ENCODE measurements around the gene DNAJB1.
A peak's percentile ranks its signal among the peaks of the same experiment; 100 is the strongest.

DNAJB1 gene

DNA sequence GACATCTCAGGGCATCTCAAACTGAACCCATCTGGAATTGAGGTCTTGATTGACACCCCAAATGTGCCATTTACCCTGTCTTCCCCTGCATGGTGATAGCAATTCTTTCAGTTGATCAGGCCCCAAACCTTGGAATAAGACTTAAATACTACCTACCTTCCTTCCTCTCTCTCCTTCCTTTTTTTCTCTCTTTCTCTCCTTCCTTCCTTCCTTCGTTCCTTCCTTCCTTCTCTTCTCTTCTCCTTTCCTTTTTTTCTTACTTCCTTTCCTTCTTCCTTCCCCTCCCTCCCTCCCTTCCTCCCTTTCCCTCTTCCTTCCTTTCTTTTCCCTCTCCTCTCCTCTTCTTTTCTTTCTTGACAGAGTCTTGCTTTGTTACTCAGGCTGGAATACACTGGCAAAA lies 14.9 kb downstream of the DNAJB1 start:
- no peak overlapping the region for H3K4me3 ChIP-seq (ENCODE audit: control insufficient read depth, low read depth, low read length)
- TF ChIP-seq, protein P1, sequence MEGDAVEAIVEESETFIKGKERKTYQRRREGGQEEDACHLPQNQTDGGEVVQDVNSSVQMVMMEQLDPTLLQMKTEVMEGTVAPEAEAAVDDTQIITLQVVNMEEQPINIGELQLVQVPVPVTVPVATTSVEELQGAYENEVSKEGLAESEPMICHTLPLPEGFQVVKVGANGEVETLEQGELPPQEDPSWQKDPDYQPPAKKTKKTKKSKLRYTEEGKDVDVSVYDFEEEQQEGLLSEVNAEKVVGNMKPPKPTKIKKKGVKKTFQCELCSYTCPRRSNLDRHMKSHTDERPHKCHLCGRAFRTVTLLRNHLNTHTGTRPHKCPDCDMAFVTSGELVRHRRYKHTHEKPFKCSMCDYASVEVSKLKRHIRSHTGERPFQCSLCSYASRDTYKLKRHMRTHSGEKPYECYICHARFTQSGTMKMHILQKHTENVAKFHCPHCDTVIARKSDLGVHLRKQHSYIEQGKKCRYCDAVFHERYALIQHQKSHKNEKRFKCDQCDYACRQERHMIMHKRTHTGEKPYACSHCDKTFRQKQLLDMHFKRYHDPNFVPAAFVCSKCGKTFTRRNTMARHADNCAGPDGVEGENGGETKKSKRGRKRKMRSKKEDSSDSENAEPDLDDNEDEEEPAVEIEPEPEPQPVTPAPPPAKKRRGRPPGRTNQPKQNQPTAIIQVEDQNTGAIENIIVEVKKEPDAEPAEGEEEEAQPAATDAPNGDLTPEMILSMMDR (conservative IDR thresholded peaks at IDR 0.05; ENCODE audit: control insufficient read depth, insufficient read depth, low read depth, low read length) = no peak
- DNase-seq (ENCODE audit: low read depth) = no peak

DNA sequence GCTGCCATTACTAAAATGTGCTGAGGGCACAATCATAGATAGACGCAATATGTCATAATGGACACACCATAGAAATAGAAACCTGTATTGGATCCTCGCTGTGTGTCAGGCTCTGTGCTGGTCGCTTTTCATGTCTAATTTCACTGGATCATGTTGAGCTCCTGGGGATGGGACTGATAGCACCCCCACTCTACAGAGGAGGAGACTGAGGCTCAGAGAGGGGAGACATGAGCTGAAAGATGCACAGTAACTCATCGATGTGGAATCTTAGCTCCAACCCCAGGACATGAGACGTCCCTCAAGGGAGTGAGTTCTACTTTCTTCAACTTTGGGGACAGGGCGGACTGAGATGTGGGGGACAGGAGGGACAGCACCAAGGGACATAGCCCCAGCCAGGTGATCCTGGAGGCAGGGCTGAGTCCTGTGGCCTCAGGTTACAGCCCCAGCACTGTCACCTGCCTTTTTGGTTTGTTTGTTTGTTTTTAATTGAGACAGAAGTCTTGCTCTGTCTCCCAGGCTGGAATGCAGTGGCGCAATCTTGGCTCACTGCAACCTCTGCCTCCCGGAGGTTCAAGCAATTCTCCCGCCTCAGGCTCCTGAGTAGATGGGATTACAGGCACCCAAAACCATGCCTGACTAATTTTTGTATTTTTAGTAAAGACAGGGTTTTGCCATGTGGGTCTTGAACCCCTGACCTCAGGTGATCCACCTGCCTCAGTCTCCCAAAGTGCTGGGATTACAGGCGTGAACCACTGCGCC lies 15.7 kb downstream of the DNAJB1 start:
- TF ChIP-seq, protein P1 (conservative IDR thresholded peaks at IDR 0.05; ENCODE audit: control insufficient read depth, insufficient read depth, low read depth, low read length) = no peak
- no peak overlapping the region for H3K4me3 ChIP-seq (ENCODE audit: control insufficient read depth, low read depth, low read length)
- no peak for DNase-seq (ENCODE audit: low read depth)

- no peak overlapping the region for H3K4me3 ChIP-seq (ENCODE audit: control insufficient read depth, low read depth, low read length)
- TF ChIP-seq, protein P1 (conservative IDR thresholded peaks at IDR 0.05; ENCODE audit: control insufficient read depth, insufficient read depth, low read depth, low read length) = no peak
- no peak for DNase-seq (ENCODE audit: low read depth)
These were observed 20.8 kb downstream of the DNAJB1 start for GRCh38 chr19:14497228-14497921.

- TF ChIP-seq, protein P1 (conservative IDR thresholded peaks at IDR 0.05; ENCODE audit: control insufficient read depth, insufficient read depth, low read depth, low read length) = no peak
- no peak for DNase-seq (ENCODE audit: low read depth)
- H3K4me3 ChIP-seq (ENCODE audit: control insufficient read depth, low read depth, low read length) = peak overlapping the region; percentile 47
These were observed 21.4 kb downstream of the DNAJB1 start for GRCh38 chr19:14496834-14497227.

GRCh38 chr19:14496029-14496833 lies 22.0 kb downstream of the DNAJB1 start, which contains the start of gene GIPC1:
TSS of gene GIPC1 (minus strand) at chr19:14496127. CDS start at chr19:14482976, 13,151 bp downstream.
- TF ChIP-seq, protein P1 (conservative IDR thresholded peaks at IDR 0.05; ENCODE audit: control insufficient read depth, insufficient read depth, low read depth, low read length) = no peak
- peak within 1 kb of the TSS; percentile 76 for H3K4me3 ChIP-seq (ENCODE audit: control insufficient read depth, low read depth, low read length)
- DNase-seq (ENCODE audit: low read depth) = peak; percentile 98

DNA sequence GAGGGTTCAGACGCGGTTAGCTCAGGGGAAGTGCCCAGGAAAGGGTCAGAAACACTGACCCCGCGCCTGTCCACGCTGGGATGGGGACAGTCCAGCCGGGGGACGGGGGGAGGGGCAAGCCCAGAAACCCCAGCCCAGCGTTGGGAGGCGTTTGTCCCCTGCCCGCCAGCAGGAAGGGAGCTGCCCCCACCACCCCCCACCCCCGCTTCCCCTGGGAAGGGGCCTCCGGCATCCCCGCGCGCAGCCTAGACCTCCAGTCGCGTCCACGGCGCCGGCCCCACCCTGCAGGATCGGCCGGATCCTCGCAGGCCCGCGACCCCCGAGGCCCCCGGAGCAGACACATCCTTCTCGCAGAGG lies 22.5 kb downstream of the DNAJB1 start:
- H3K4me3 ChIP-seq (ENCODE audit: control insufficient read depth, low read depth, low read length) = peak overlapping the region; percentile 76
- TF ChIP-seq, protein P1 (conservative IDR thresholded peaks at IDR 0.05; ENCODE audit: control insufficient read depth, insufficient read depth, low read depth, low read length) = no peak
- no peak for DNase-seq (ENCODE audit: low read depth)

All from fibroblast of mammary gland (primary cell).